WTC11 (cell line): ENCODE data around the gene LYPLA2. TPM values are rescaled to one million over a fixed set of nuclear protein-coding genes. Genes with fewer than 3 reads are reported as not detected.

Experiments
- ATAC-seq: fragments of 200-7000 bp; cut with Tn5 transposase; 2 replicates; pipeline ENCODE4 v1.10.0; 2021; ENCODE audit warnings: mild to moderate bottlenecking, moderate library complexity
- CTCF ChIA-PET: fragments of 300-600 bp; sonication (Branson Sonifier 250); formaldehyde crosslinking; loops from one replicate; lab custom pipeline; 2021; ENCODE audit warnings: antibody characterized with exemption; lab: Charles Lee
- POLR2A ChIA-PET: fragments of 350-600 bp; sonication (Branson Sonifier 250); formaldehyde crosslinking; loops from one replicate; lab custom pipeline; 2021; ENCODE audit warnings: antibody characterized with exemption; lab: Charles Lee
- DNase-seq: peaks from one replicate; pipeline ENCODE4 v3.0.0; 2021; ENCODE audit warnings: low spot score
- H3K27ac Mint-ChIP-seq: 2 replicates; pipeline ENCODE4 v1.8.0; 2021; ENCODE audit warnings: mixed read lengths
- H3K27me3 Mint-ChIP-seq: 2 replicates; pipeline ENCODE4 v1.8.0; 2021; ENCODE audit warnings: low read depth, mild to moderate bottlenecking, moderate library complexity, mixed read lengths
- H3K36me3 Mint-ChIP-seq: 2 replicates; pipeline ENCODE4 v1.8.0; 2021; ENCODE audit warnings: mixed read lengths
- H3K4me1 Mint-ChIP-seq: 2 replicates; pipeline ENCODE4 v1.8.0; 2022; ENCODE audit warnings: mixed read lengths
- H3K4me3 Mint-ChIP-seq: 2 replicates; pipeline ENCODE4 v1.8.0; 2021; ENCODE audit warnings: mild to moderate bottlenecking, moderate library complexity, mixed read lengths
- H3K9me3 Mint-ChIP-seq: 2 replicates; pipeline ENCODE4 v1.8.0; 2021; ENCODE audit warnings: mixed read lengths
- GABPB1 ChIP-seq: sonication (generic); formaldehyde crosslinking; IDR thresholded peaks from 2 replicates; pipeline ENCODE4 v1.8.1; 2023; ENCODE audit warnings: mild to moderate bottlenecking, missing genetic modification reagents
- GTF2I ChIP-seq: fragments of 250-450 bp; sonication (Bioruptor Pico); conservative IDR thresholded peaks from 2 replicates; pipeline ENCODE4 v1.4.0; 2021; ENCODE audit warnings: mild to moderate bottlenecking
- JAZF1 ChIP-seq: fragments of 250-450 bp; sonication (Bioruptor Pico); IDR thresholded peaks from 2 replicates; pipeline ENCODE4 v1.9.0; 2021; ENCODE audit warnings: moderate library complexity, mild to moderate bottlenecking, inconsistent platforms
- NR1H2 ChIP-seq: sonication (generic); formaldehyde crosslinking; IDR thresholded peaks from 2 replicates; pipeline ENCODE4 v1.9.0; 2021; ENCODE audit warnings: mild to moderate bottlenecking, moderate library complexity, missing genetic modification reagents
- NR2C2 ChIP-seq: sonication (generic); formaldehyde crosslinking; IDR thresholded peaks from 2 replicates; pipeline ENCODE4 v1.8.0; 2022; ENCODE audit warnings: mild to moderate bottlenecking, missing genetic modification reagents
- NR3C1 ChIP-seq: sonication (generic); formaldehyde crosslinking; conservative IDR thresholded peaks from 2 replicates; pipeline ENCODE4 v1.8.1; 2023; ENCODE audit warnings: low read depth, mild to moderate bottlenecking, missing genetic modification reagents
- SMAD4 ChIP-seq: sonication (generic); formaldehyde crosslinking; IDR thresholded peaks from 2 replicates; pipeline ENCODE4 v1.8.0; 2022; ENCODE audit warnings: mild to moderate bottlenecking, missing genetic modification reagents
- SOX15 ChIP-seq: fragments of 250-450 bp; sonication (Bioruptor Pico); IDR thresholded peaks from 2 replicates; pipeline ENCODE4 v1.9.0; 2021; ENCODE audit warnings: mild to moderate bottlenecking
- TCF7 ChIP-seq: sonication (generic); formaldehyde crosslinking; IDR thresholded peaks from 2 replicates; pipeline ENCODE4 v1.8.0; 2022; ENCODE audit warnings: mild to moderate bottlenecking, low read depth, missing genetic modification reagents, moderate library complexity
- TEAD1 ChIP-seq: sonication (generic); formaldehyde crosslinking; IDR thresholded peaks from 2 replicates; pipeline ENCODE4 v1.8.0; 2022; ENCODE audit warnings: mild to moderate bottlenecking, missing genetic modification reagents
- ZNF317 ChIP-seq: sonication (generic); formaldehyde crosslinking; IDR thresholded peaks from 2 replicates; pipeline ENCODE4 v1.8.1; 2023; ENCODE audit warnings: low read depth, mild to moderate bottlenecking, moderate library complexity, missing genetic modification reagents, borderline replicate concordance
- ZNF396 ChIP-seq: fragments of 250-450 bp; sonication (Bioruptor Pico); IDR thresholded peaks from 2 replicates; pipeline ENCODE4 v1.8.0; 2021; ENCODE audit warnings: mild to moderate bottlenecking, moderate library complexity, borderline replicate concordance
- total RNA-seq: library from RNA; stranded (reverse); gene quantifications from 3 replicates; pipeline ENCODE4 v1.2.3, GENCODE V29; 2021
- TF ChIP-seq, protein P1 (sequence below): sonication (generic); formaldehyde crosslinking; IDR thresholded peaks from 2 replicates; pipeline ENCODE4 v1.8.0; 2022; ENCODE audit warnings: mild to moderate bottlenecking, missing genetic modification reagents
- TF ChIP-seq, protein P2 (sequence below): sonication (generic); formaldehyde crosslinking; IDR thresholded peaks from 2 replicates; pipeline ENCODE4 v1.8.1; 2023; ENCODE audit warnings: mild to moderate bottlenecking, missing genetic modification reagents, moderate library complexity
- TF ChIP-seq, protein P3 (sequence below): fragments of 250-450 bp; sonication (Bioruptor Pico); IDR thresholded peaks from 2 replicates; pipeline ENCODE4 v1.9.0; 2021; ENCODE audit warnings: mild to moderate bottlenecking
- TF ChIP-seq, protein P4 (sequence below): sonication (generic); formaldehyde crosslinking; IDR thresholded peaks from 2 replicates; pipeline ENCODE4 v1.8.1; 2023; ENCODE audit warnings: mild to moderate bottlenecking, missing genetic modification reagents, borderline replicate concordance
- TF ChIP-seq, protein P5 (sequence below): sonication (generic); formaldehyde crosslinking; conservative IDR thresholded peaks from 2 replicates; pipeline ENCODE4 v1.8.1; 2022; ENCODE audit warnings: mild to moderate bottlenecking, missing genetic modification reagents
- TF ChIP-seq, protein P6 (sequence below): sonication (generic); formaldehyde crosslinking; IDR thresholded peaks from 2 replicates; pipeline ENCODE4 v1.8.1; 2023; ENCODE audit warnings: mild to moderate bottlenecking, missing genetic modification reagents
- TF ChIP-seq, protein P7 (sequence below): sonication (generic); formaldehyde crosslinking; IDR thresholded peaks from 2 replicates; pipeline ENCODE4 v1.8.1; 2022; ENCODE audit warnings: mild to moderate bottlenecking, moderate library complexity, missing genetic modification reagents

LYPLA2 gene
- total RNA-seq, 1 experiment from 2014 or later = 164 TPM

DNA sequence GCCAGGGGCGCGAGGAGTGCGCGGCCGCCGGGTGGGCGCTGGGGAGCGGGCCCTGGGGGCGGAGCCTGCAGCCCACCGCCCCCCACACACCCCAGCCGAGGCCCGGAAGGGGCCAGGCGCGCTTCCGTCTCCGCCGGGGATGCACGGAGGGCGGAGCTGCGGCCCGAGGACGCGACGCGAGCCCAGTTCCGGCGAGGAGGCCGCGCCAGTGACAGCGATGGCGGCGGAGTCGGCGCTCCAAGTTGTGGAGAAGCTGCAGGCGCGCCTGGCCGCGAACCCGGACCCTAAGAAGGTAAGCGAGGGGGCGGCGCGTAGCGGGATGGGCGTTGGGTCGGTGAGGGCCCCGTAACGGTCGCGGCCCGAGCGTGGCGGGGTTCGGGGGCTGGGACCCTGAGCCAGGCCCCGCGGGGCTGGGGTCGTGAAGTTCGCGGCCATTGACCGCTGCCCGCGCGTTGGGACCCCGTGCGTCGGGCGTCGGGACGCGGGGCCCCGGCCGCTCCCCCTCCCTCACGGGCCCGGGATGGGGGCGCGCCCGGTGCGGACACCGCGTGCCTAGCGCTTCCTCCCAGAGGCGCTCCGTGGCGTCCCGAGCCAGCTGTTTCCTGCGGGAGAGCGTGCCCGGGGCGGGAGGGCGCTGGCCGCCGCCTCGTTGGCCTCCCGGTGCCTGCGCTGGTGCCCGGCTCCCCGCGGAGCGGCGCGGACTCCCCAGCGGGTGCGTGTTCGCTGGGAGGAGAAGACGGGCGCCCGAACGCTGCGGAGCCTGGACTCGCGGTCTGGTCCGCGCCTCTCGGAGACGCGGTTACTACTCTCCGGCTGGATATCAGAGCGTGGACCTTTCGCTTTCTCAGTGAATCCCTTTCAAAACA lies 47.4 kb upstream of the LYPLA2 start, which contains the start of gene ELOA (continued):
- TF ChIP-seq ZNF317 (CRISPR knock-in tag) (peak; percentile 7; the same call in 1 of the 2 replicates), JAZF1 (no peak), NR3C1 (CRISPR knock-in tag) (no peak), NR2C2 (CRISPR knock-in tag) (no peak)
- TF ChIP-seq, protein P1, sequence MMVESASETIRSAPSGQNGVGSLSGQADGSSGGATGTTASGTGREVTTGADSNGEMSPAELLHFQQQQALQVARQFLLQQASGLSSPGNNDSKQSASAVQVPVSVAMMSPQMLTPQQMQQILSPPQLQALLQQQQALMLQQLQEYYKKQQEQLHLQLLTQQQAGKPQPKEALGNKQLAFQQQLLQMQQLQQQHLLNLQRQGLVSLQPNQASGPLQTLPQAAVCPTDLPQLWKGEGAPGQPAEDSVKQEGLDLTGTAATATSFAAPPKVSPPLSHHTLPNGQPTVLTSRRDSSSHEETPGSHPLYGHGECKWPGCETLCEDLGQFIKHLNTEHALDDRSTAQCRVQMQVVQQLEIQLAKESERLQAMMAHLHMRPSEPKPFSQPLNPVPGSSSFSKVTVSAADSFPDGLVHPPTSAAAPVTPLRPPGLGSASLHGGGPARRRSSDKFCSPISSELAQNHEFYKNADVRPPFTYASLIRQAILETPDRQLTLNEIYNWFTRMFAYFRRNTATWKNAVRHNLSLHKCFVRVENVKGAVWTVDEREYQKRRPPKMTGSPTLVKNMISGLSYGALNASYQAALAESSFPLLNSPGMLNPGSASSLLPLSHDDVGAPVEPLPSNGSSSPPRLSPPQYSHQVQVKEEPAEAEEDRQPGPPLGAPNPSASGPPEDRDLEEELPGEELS = peak; percentile 69

DNA sequence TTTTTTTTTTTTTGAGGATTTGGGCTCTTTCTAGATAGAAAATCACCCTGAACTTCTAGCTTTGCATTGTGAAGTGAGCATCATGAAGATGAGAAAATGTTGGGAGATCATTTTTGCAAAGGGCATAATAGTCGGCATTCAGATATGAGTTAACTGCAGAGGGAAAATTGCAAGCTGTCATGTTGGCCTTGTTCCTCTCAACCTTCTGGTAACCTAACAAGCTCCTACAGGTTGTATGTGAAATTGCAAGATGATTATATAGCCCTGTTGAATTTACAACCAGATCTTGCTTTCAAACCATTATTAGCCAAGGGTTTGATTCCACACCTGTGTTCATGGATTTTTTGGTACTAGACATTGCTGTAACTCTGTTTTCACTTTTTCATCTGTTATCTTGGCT lies 45.4 kb upstream of the LYPLA2 start:
- peaks cover 15% of the 10 kb centered on the region for H3K36me3 Mint-ChIP-seq
- H3K27me3 Mint-ChIP-seq = no peaks in the 10 kb centered on the region; the same call in 1 of the 2 replicates
- ChIA-PET POLR2A (no interaction called here), CTCF (interaction anchor here (0.5 to 3.4 kb wide), 15 partner anchors 9 to 401 kb away, joined by 3 to 15 read pairs (median 4); partner anchors contain the start of genes E2F2 and HNRNPR)
- TF ChIP-seq TCF7 (CRISPR knock-in tag) (no peak), ZNF396 (CRISPR knock-in tag) (no peak), GABPB1 (CRISPR knock-in tag) (no peak), GTF2I (no peak), NR1H2 (CRISPR knock-in tag) (no peak), TEAD1 (CRISPR knock-in tag) (no peak), SMAD4 (CRISPR knock-in tag) (no peak), SOX15 (CRISPR knock-in tag) (no peak)
- TF ChIP-seq, protein P2, sequence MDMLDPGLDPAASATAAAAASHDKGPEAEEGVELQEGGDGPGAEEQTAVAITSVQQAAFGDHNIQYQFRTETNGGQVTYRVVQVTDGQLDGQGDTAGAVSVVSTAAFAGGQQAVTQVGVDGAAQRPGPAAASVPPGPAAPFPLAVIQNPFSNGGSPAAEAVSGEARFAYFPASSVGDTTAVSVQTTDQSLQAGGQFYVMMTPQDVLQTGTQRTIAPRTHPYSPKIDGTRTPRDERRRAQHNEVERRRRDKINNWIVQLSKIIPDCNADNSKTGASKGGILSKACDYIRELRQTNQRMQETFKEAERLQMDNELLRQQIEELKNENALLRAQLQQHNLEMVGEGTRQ (CRISPR knock-in tag) = no peak
- TF ChIP-seq, protein P3, sequence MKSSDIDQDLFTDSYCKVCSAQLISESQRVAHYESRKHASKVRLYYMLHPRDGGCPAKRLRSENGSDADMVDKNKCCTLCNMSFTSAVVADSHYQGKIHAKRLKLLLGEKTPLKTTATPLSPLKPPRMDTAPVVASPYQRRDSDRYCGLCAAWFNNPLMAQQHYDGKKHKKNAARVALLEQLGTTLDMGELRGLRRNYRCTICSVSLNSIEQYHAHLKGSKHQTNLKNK = no peak
- TF ChIP-seq, protein P4, sequence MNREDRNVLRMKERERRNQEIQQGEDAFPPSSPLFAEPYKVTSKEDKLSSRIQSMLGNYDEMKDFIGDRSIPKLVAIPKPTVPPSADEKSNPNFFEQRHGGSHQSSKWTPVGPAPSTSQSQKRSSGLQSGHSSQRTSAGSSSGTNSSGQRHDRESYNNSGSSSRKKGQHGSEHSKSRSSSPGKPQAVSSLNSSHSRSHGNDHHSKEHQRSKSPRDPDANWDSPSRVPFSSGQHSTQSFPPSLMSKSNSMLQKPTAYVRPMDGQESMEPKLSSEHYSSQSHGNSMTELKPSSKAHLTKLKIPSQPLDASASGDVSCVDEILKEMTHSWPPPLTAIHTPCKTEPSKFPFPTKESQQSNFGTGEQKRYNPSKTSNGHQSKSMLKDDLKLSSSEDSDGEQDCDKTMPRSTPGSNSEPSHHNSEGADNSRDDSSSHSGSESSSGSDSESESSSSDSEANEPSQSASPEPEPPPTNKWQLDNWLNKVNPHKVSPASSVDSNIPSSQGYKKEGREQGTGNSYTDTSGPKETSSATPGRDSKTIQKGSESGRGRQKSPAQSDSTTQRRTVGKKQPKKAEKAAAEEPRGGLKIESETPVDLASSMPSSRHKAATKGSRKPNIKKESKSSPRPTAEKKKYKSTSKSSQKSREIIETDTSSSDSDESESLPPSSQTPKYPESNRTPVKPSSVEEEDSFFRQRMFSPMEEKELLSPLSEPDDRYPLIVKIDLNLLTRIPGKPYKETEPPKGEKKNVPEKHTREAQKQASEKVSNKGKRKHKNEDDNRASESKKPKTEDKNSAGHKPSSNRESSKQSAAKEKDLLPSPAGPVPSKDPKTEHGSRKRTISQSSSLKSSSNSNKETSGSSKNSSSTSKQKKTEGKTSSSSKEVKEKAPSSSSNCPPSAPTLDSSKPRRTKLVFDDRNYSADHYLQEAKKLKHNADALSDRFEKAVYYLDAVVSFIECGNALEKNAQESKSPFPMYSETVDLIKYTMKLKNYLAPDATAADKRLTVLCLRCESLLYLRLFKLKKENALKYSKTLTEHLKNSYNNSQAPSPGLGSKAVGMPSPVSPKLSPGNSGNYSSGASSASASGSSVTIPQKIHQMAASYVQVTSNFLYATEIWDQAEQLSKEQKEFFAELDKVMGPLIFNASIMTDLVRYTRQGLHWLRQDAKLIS (CRISPR knock-in tag) = no peak
- TF ChIP-seq, protein P5, sequence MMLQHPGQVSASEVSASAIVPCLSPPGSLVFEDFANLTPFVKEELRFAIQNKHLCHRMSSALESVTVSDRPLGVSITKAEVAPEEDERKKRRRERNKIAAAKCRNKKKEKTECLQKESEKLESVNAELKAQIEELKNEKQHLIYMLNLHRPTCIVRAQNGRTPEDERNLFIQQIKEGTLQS = no peak
- TF ChIP-seq, protein P6, sequence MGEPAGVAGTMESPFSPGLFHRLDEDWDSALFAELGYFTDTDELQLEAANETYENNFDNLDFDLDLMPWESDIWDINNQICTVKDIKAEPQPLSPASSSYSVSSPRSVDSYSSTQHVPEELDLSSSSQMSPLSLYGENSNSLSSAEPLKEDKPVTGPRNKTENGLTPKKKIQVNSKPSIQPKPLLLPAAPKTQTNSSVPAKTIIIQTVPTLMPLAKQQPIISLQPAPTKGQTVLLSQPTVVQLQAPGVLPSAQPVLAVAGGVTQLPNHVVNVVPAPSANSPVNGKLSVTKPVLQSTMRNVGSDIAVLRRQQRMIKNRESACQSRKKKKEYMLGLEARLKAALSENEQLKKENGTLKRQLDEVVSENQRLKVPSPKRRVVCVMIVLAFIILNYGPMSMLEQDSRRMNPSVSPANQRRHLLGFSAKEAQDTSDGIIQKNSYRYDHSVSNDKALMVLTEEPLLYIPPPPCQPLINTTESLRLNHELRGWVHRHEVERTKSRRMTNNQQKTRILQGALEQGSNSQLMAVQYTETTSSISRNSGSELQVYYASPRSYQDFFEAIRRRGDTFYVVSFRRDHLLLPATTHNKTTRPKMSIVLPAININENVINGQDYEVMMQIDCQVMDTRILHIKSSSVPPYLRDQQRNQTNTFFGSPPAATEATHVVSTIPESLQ (CRISPR knock-in tag) = no peak
- TF ChIP-seq, protein P7, sequence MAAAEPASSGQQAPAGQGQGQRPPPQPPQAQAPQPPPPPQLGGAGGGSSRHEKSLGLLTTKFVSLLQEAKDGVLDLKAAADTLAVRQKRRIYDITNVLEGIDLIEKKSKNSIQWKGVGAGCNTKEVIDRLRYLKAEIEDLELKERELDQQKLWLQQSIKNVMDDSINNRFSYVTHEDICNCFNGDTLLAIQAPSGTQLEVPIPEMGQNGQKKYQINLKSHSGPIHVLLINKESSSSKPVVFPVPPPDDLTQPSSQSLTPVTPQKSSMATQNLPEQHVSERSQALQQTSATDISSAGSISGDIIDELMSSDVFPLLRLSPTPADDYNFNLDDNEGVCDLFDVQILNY = no peak
- DNase-seq (no peak), ATAC-seq (no peak)
- peak overlapping the region; percentile 68; the same call in 1 of the 2 replicates for H3K27ac Mint-ChIP-seq
- peaks cover 29% of the 10 kb centered on the region for H3K4me1 Mint-ChIP-seq
- H3K9me3 Mint-ChIP-seq = no peaks in the 10 kb centered on the region
- H3K4me3 Mint-ChIP-seq = peak overlapping the region; percentile 88
